Heart left ventricle (tissue), 16 donors: ENCODE measurements around the gene CCNQ. TPM values are rescaled to one million over a fixed set of nuclear protein-coding genes. Genes with fewer than 3 reads are reported as not detected.

ENCODE experiments used
- ATAC-seq, 4 donors: fragments of 200-7000 bp; cut with Tn5 transposase; one replicate each; pipeline ENCODE4 v1.9.1; 2020 to 2022; ENCODE audit warnings: moderate library complexity in 4 of 4, mild to moderate bottlenecking in 3 of 4, moderate number of reproducible peaks in 1 of 4
- DNase-seq, 5 donors: peaks; one replicate each; pipeline ENCODE4 v3.0.0-alpha.2; 2020
- H3K27ac ChIP-seq, 12 donors: fragments of 200-600 bp; sonication (generic) in 4 of 12; one replicate each; pipeline versions ENCODE4 v1.5.0 to v1.8.0; 2016 to 2022; ENCODE audit warnings: mild to moderate bottlenecking in 2 of 12
- H3K27me3 ChIP-seq, 9 donors: fragments of 200-600 bp; sonication (generic) in 2 of 9; one replicate each; pipeline versions ENCODE4 v1.5.1 to v1.8.0; 2016 to 2022; ENCODE audit warnings: mild to moderate bottlenecking in 3 of 9
- H3K36me3 ChIP-seq, 9 donors: fragments of 200-600 bp; sonication (generic) in 2 of 9; one replicate each; pipeline versions ENCODE4 v1.5.0 to v1.8.0; 2018 to 2022; ENCODE audit warnings: mild to moderate bottlenecking in 2 of 9
- H3K4me1 ChIP-seq, 12 donors: fragments of 200-600 bp; sonication (generic) in 4 of 12; one replicate each; pipeline versions ENCODE4 v1.5.0 to v1.8.0; 2016 to 2022; ENCODE audit warnings: mild to moderate bottlenecking in 3 of 12
- H3K4me3 ChIP-seq, 12 donors: fragments of 200-600 bp; sonication (generic) in 4 of 12; one replicate each; pipeline versions ENCODE4 v1.5.0 to v1.8.0; 2017 to 2022; ENCODE audit warnings: mild to moderate bottlenecking in 9 of 12, moderate library complexity in 4 of 12
- H3K9me3 ChIP-seq, 12 donors: fragments of 200-600 bp; sonication (generic) in 4 of 12; one replicate each; pipeline versions ENCODE4 v1.5.0 to v1.8.0; 2016 to 2022; ENCODE audit warnings: mild to moderate bottlenecking in 1 of 12
- POLR2A ChIP-seq, 2 donors: fragments of 450-650 bp; IDR thresholded peaks; one replicate each; pipeline ENCODE4 v1.6.1; 2017; ENCODE audit warnings: antibody characterized with exemption in 2 of 2, mild to moderate bottlenecking in 2 of 2, moderate library complexity in 2 of 2
- WGBS, 4 donors: extraction: QIAGEN DNeasy Blood & Tissue Kit in 2 of 4; methylation state at CpG; one replicate each; pipeline versions ENCODE4 v1.1.5 to v1.1.7; 2013 to 2018; 5-methylcytosine and 5-hydroxymethylcytosine counted together
- intact Hi-C, 10 donors: fragments of 100-400 bp; cut with DNase I; formaldehyde crosslinking; loops; one replicate each; pipeline versions ENCODE4 v1.11.1 to v1.14.2; 2022
- polyA plus RNA-seq, 2 donors: library from polyadenylated mRNA; stranded (reverse); fragments of 200-250 nt; gene quantifications; one replicate each; pipeline ENCODE4 v1.2.3, GENCODE V29; 2013
- total RNA-seq, 9 donors: library from RNA; depleted of rRNA in 2 of 9; stranded (reverse); fragments of >200 nt in 2 of 9; fragmentation: NEBNext Ultra II Directional in 3 of 9; extraction: Animal tissue kit (Norgen Biotek cat#: 25700) in 3 of 9; gene quantifications; one replicate each; pipeline versions ENCODE4 v1.1.0 to v1.2.4, GENCODE V29; 2016 to 2023
- TF ChIP-seq, protein P1 (sequence below), 12 donors: fragments of 200-600 bp; sonication (generic) in 4 of 12; IDR thresholded peaks; one replicate each; pipeline versions ENCODE4 v1.5.0 to v1.8.0; 2018 to 2022; ENCODE audit warnings: antibody characterized with exemption in 12 of 12, mild to moderate bottlenecking in 5 of 12
- donor health status: ischemic (EF 13 %, LVEDD 7.1; RV severe dilation, severe dysfunction).
- donor health status: healthy with polysubstance abuse.
- donor health status: DM: no; HTN: yes; CAD: no.
- donor health status: DM: no; HTN: no; CAD: no.
- donor health status: ischemic (EF 25% LVEDD 6.9; RV normal size, moderate dysfunction).
- donor health status: ischemic (EF 25% LVEDD 5.7; RV mildly dilated, moderate dysfunction).
- donor health status: healthy.
- donor health status: DM: yes; HTN: yes; CAD: no.
- donor health status: ischemic (EF 35%, LVEDD 5.7; RV mildly dilated, moderate dysfunction).
- donor health status: nonischemic (EF 11% LVEDD 7.7; RV severe dilation, severe dysfunction).
- donor health status: DM: yes; HTN: yes; CAD: no.
- donor health status: PGD.
- donor health status: ischemic (EF 29% LVEDD 5.4; RV normal size, mild dysfunction).
- donor health status: nonischemic (EF 23%, LVEDD 6.1; RV moderate dilation, normal function).

The CCNQ gene
- total and polyA plus RNA-seq, 11 donors: 16.2 to 126 (median 46.5) TPM

- H3K36me3 ChIP-seq: no peaks in the 10 kb centered on the region
- peaks cover 0 to 9% (median 3%) of the 10 kb centered on the region in 12 donors for H3K4me1 ChIP-seq
- no peak for TF ChIP-seq POLR2A (IDR thresholded peaks at IDR 0.05)
- TF ChIP-seq, protein P1, sequence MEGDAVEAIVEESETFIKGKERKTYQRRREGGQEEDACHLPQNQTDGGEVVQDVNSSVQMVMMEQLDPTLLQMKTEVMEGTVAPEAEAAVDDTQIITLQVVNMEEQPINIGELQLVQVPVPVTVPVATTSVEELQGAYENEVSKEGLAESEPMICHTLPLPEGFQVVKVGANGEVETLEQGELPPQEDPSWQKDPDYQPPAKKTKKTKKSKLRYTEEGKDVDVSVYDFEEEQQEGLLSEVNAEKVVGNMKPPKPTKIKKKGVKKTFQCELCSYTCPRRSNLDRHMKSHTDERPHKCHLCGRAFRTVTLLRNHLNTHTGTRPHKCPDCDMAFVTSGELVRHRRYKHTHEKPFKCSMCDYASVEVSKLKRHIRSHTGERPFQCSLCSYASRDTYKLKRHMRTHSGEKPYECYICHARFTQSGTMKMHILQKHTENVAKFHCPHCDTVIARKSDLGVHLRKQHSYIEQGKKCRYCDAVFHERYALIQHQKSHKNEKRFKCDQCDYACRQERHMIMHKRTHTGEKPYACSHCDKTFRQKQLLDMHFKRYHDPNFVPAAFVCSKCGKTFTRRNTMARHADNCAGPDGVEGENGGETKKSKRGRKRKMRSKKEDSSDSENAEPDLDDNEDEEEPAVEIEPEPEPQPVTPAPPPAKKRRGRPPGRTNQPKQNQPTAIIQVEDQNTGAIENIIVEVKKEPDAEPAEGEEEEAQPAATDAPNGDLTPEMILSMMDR (IDR thresholded peaks at IDR 0.05): no peak
- ATAC-seq (no peak), DNase-seq (no peak)
- peaks cover 0 to 67% (median 0%) of the 10 kb centered on the region in 9 donors for H3K27me3 ChIP-seq
- WGBS, 4 donors: 59 to 79% (median 67%) methylated on average over 6 of the region's 6 CpGs
- H3K4me3 ChIP-seq: no peak overlapping the region
- H3K27ac ChIP-seq: no peak overlapping the region
- H3K9me3 ChIP-seq: no peaks in the 10 kb centered on the region
- intact Hi-C loops: loop anchor here in 5 of 10 donors (5.0 to 10.0 kb wide), 3 partner anchors 32 to 50 kb away; partner anchors contain the start of gene DUSP9 (in 1 of the 5)
These were observed 15.9 kb upstream of the CCNQ start for GRCh38 chrX:153614818-153615217.

GRCh38 chrX:153612413-153612812, 13.5 kb upstream of the CCNQ start:
- Histone ChIP-seq H3K27ac (no peak overlapping the region), H3K9me3 (no peaks in the 10 kb centered on the region), H3K4me3 (no peak overlapping the region), H3K36me3 (no peaks in the 10 kb centered on the region), H3K27me3 (peaks cover 0 to 64% (median 0%) of the 10 kb centered on the region in 9 donors), H3K4me1 (peaks cover 0 to 11% (median 4%) of the 10 kb centered on the region in 12 donors)
- TF ChIP-seq, protein P1 (IDR thresholded peaks at IDR 0.05): no peak
- no peak for TF ChIP-seq POLR2A (IDR thresholded peaks at IDR 0.05)
- 75 to 88% (median 82%) methylated on average over 10 of the region's 10 CpGs for WGBS, 4 donors
- intact Hi-C loops: loop anchor here in 5 of 10 donors (5.0 to 10.0 kb wide), 3 partner anchors 35 to 52 kb away; partner anchors contain the start of gene DUSP9 (in 1 of the 5)
- DNase-seq: peak in 1 of 5 donors; percentile 18
- no peak for ATAC-seq

DNA sequence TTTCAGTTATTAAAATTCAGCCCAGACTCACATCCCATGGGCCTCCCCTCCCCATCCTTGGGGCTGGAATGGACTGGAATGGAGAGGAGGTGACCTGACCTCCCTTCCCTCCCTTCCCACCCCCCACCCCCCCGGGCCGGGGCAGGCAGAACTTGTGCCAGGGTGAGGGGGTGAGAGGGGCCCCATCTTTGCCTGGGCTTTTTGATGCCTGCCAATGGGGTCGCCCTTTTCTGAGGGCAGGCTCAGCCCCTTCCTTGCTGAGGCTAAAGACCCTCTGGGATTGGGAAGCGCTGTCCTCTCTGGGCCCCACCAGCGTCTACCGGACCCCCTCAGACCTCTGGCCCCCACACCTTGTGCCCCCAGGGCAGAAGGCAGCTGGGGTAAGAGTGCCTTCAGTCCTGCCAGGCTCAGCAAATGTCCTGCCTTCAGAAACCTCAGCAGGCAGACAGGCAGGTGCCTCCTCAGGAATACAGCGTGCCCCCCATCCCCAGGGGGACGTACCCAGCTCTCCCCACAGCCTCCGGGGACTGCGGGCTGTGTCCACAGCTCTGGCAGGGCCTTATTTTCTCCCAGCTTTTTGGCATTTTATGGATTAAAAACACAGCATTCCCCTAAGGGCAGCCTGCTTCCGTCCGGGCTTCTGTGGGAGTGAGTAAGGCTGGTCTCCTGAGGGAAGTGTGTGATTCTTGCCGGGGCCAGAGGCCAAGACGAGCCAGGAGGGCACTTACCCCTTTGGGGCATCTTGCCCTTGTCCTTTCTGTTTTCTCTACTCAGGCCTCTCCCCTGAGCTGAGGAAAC, 12.6 kb upstream of the CCNQ start:
- ATAC-seq: no peak
- H3K9me3 ChIP-seq: no peaks in the 10 kb centered on the region
- peaks cover 0 to 11% (median 4%) of the 10 kb centered on the region in 12 donors for H3K4me1 ChIP-seq
- H3K27me3 ChIP-seq: peaks cover 0 to 61% (median 0%) of the 10 kb centered on the region in 9 donors
- H3K27ac ChIP-seq: no peak overlapping the region
- no peak overlapping the region for H3K4me3 ChIP-seq
- DNase-seq: peak in 2 of 5 donors; percentile 13 to 23
- H3K36me3 ChIP-seq: no peaks in the 10 kb centered on the region
- WGBS, 4 donors: 57 to 76% (median 70%) methylated on average over 13 to 14 of the region's 14 CpGs
- intact Hi-C loops: loop anchor here in 6 of 10 donors (2.0 to 10.0 kb wide), 4 partner anchors 36 to 55 kb away; partner anchors contain the start of gene DUSP9 (in 1 of the 6)
- no peak for TF ChIP-seq POLR2A (IDR thresholded peaks at IDR 0.05)
- TF ChIP-seq, protein P1 (IDR thresholded peaks at IDR 0.05): no peak

DNA sequence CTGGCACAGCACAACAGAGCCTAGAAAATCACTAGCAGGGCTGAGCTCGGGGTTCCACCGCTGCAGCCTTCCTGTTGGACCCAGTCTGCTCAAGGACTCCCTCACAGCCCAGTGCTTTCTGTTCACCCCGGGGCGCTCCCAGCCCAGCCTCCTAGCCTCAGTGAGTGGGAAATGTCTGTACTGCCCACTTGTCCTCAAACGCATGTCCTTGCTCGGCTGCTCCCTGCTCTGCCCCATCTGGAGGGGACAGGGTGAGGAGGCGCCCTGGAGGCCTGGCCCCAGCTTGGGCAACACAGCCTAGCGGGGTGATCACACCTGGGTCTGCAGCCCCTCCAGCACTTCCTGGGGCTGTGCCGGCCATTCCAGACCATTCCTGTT, 11.9 kb upstream of the CCNQ start:
- intact Hi-C loops: loop anchor here in 6 of 10 donors (2.0 to 10.0 kb wide), 4 partner anchors 36 to 56 kb away; partner anchors contain the start of gene DUSP9 (in 1 of the 6)

More for the DNA sequence above, 11.9 kb upstream of the CCNQ start:
- Histone ChIP-seq H3K36me3 (no peaks in the 10 kb centered on the region), H3K27me3 (peaks cover 0 to 55% (median 0%) of the 10 kb centered on the region in 9 donors), H3K4me1 (peaks cover 0 to 11% (median 4%) of the 10 kb centered on the region in 12 donors), H3K9me3 (no peaks in the 10 kb centered on the region), H3K4me3 (peak overlapping the region in 1 of 12 donors; percentile 51), H3K27ac (no peak overlapping the region)
- ATAC-seq (peak in 1 of 4 donors; percentile 7), DNase-seq (peak in 2 of 5 donors; percentile 17 to 21)
- WGBS, 4 donors: 77 to 90% (median 82%) methylated on average over 6 to 9 of the region's 9 CpGs
- TF ChIP-seq, protein P1 (IDR thresholded peaks at IDR 0.05): no peak
- no peak for TF ChIP-seq POLR2A (IDR thresholded peaks at IDR 0.05)
